HepG2 (cell line): ENCODE results near the gene PMM2. TPM values are rescaled to one million over a fixed set of nuclear protein-coding genes. Genes with fewer than 3 reads are reported as not detected.

Experiments
- ATF7-NPFF ChIP-seq: sonication (generic); formaldehyde crosslinking; IDR thresholded peaks from 2 replicates; pipeline ENCODE4 v1.8.1; 2023; ENCODE audit warnings: mild to moderate bottlenecking, low read depth, missing genetic modification reagents, moderate library complexity
- CC2D1A ChIP-seq: sonication (generic); formaldehyde crosslinking; IDR thresholded peaks from 2 replicates; pipeline ENCODE4 v1.8.1; 2023; ENCODE audit warnings: mild to moderate bottlenecking, missing genetic modification reagents
- CENPT ChIP-seq: sonication (generic); formaldehyde crosslinking; IDR thresholded peaks from 2 replicates; pipeline ENCODE4 v1.8.0; 2022; ENCODE audit warnings: low read depth, mild to moderate bottlenecking, moderate library complexity, missing genetic modification reagents
- DNMT3B ChIP-seq: conservative IDR thresholded peaks from 2 replicates; pipeline ENCODE4 v1.6.1; 2016; ENCODE audit warnings: missing biosample characterization, control low read depth
- ETV6 ChIP-seq: sonication (generic); formaldehyde crosslinking; conservative IDR thresholded peaks from 2 replicates; pipeline ENCODE4 v1.4.0; 2020; ENCODE audit warnings: missing genetic modification reagents
- GPN1 ChIP-seq: sonication (generic); formaldehyde crosslinking; IDR thresholded peaks from 2 replicates; pipeline ENCODE4 v1.5.1; 2020; ENCODE audit warnings: missing genetic modification reagents, borderline replicate concordance
- HDAC2 ChIP-seq: sonication (generic); formaldehyde crosslinking; IDR thresholded peaks from 2 replicates; pipeline ENCODE4 v1.4.0; 2020; ENCODE audit warnings: missing genetic modification reagents
- HMG20B ChIP-seq: conservative IDR thresholded peaks from 2 replicates; pipeline ENCODE4 v1.6.1; 2016; ENCODE audit warnings: missing genetic modification reagents, missing compliant biosample characterization
- PHF21A ChIP-seq: sonication (generic); formaldehyde crosslinking; IDR thresholded peaks from 2 replicates; pipeline ENCODE4 v1.5.0; 2020; ENCODE audit warnings: mild to moderate bottlenecking, missing genetic modification reagents
- RXRB ChIP-seq: IDR thresholded peaks from 2 replicates; pipeline ENCODE4 v1.6.1; 2016; ENCODE audit warnings: borderline replicate concordance, missing genetic modification reagents, missing compliant biosample characterization
- SAP130 ChIP-seq: IDR thresholded peaks from 2 replicates; pipeline ENCODE4 v1.6.1; 2016; ENCODE audit warnings: low read depth
- SATB2 ChIP-seq: sonication (generic); formaldehyde crosslinking; IDR thresholded peaks from 2 replicates; pipeline ENCODE4 v1.5.0; 2020; ENCODE audit warnings: missing genetic modification reagents
- SMAD1 ChIP-seq: sonication (generic); formaldehyde crosslinking; IDR thresholded peaks from 2 replicates; pipeline ENCODE4 v1.4.0; 2020; ENCODE audit warnings: missing genetic modification reagents, low read depth, mild to moderate bottlenecking, borderline replicate concordance
- THYN1 ChIP-seq: sonication (generic); formaldehyde crosslinking; IDR thresholded peaks from 2 replicates; pipeline ENCODE4 v1.8.1; 2023; ENCODE audit warnings: low read depth, mild to moderate bottlenecking, moderate library complexity, missing genetic modification reagents, borderline replicate concordance
- YY1 ChIP-seq: IDR thresholded peaks from 2 replicates; pipeline ENCODE4 v1.6.1; 2011; ENCODE audit warnings: low read length, low read depth, moderate library complexity, mild to moderate bottlenecking; ENCODE audit not compliant: insufficient read depth, insufficient replicate concordance
- ZBTB21 ChIP-seq: sonication (generic); formaldehyde crosslinking; IDR thresholded peaks from 2 replicates; pipeline ENCODE4 v1.4.0; 2020; ENCODE audit warnings: missing genetic modification reagents
- ZFP37 ChIP-seq: sonication (generic); formaldehyde crosslinking; IDR thresholded peaks from 2 replicates; pipeline ENCODE4 v1.4.0; 2020; ENCODE audit warnings: missing genetic modification reagents, borderline replicate concordance
- ZNF766 ChIP-seq: sonication (generic); formaldehyde crosslinking; IDR thresholded peaks from 2 replicates; pipeline ENCODE4 v1.5.0; 2020; ENCODE audit warnings: missing genetic modification reagents, borderline replicate concordance
- ZNF772 ChIP-seq: sonication (generic); formaldehyde crosslinking; IDR thresholded peaks from 2 replicates; pipeline ENCODE4 v1.5.0; 2020; ENCODE audit warnings: mild to moderate bottlenecking, missing genetic modification reagents
- ZNF780A ChIP-seq: sonication (generic); formaldehyde crosslinking; IDR thresholded peaks from 2 replicates; pipeline ENCODE4 v1.8.0; 2022; ENCODE audit warnings: mild to moderate bottlenecking, missing genetic modification reagents, moderate library complexity
- polyA plus RNA-seq, 8 experiments: library from polyadenylated mRNA; depleted of rRNA in 3 of 8; stranded (reverse) in 7 of 8; unstranded in 1 of 8; fragments of >200 nt; fragmentation: Illumina TruSeq in 4 of 8; extraction: Trizol in 4 of 8; gene quantifications; 2 replicates each; pipeline versions ENCODE4 v1.2.1 to v1.2.3, GENCODE V29; 2011 to 2016; ENCODE audit warnings: low read depth in 4 of 8, missing spikeins in 1 of 8, mixed read lengths in 1 of 8; ENCODE audit not compliant: insufficient read depth in 1 of 8
- total RNA-seq, 5 experiments: library from RNA; depleted of rRNA; stranded (reverse); fragments of >200 nt; fragmentation: Illumina TruSeq; extraction: Trizol; gene quantifications; 2 replicates each; pipeline ENCODE4 v1.2.3, GENCODE V29; 2016; ENCODE audit warnings: low read depth in 1 of 5
- TF ChIP-seq, protein P1 (sequence below): sonication (generic); formaldehyde crosslinking; IDR thresholded peaks from 2 replicates; pipeline ENCODE4 v1.8.0; 2022; ENCODE audit warnings: mild to moderate bottlenecking, missing genetic modification reagents, moderate library complexity
- TF ChIP-seq, protein P2 (sequence below): sonication (generic); formaldehyde crosslinking; IDR thresholded peaks from 2 replicates; pipeline ENCODE4 v1.5.0; 2020; ENCODE audit warnings: missing genetic modification reagents
- TF ChIP-seq, protein P3 (sequence below): IDR thresholded peaks from 2 replicates; pipeline ENCODE4 v1.6.1; 2016; ENCODE audit warnings: low read depth, control low read depth
- TF ChIP-seq, protein P4 (sequence below): sonication (generic); formaldehyde crosslinking; IDR thresholded peaks from 2 replicates; pipeline ENCODE4 v1.5.0; 2020; ENCODE audit warnings: missing genetic modification reagents
- TF ChIP-seq, protein P5 (sequence below): sonication (generic); formaldehyde crosslinking; IDR thresholded peaks from 2 replicates; pipeline ENCODE4 v1.5.0; 2020; ENCODE audit warnings: missing genetic modification reagents

The PMM2 gene
- total and polyA plus RNA-seq, 2 of the 13 experiments (the other 11 are each of a cell fraction or from before 2014, with no cell fraction given) = 52.2 to 93.7 TPM

DNA sequence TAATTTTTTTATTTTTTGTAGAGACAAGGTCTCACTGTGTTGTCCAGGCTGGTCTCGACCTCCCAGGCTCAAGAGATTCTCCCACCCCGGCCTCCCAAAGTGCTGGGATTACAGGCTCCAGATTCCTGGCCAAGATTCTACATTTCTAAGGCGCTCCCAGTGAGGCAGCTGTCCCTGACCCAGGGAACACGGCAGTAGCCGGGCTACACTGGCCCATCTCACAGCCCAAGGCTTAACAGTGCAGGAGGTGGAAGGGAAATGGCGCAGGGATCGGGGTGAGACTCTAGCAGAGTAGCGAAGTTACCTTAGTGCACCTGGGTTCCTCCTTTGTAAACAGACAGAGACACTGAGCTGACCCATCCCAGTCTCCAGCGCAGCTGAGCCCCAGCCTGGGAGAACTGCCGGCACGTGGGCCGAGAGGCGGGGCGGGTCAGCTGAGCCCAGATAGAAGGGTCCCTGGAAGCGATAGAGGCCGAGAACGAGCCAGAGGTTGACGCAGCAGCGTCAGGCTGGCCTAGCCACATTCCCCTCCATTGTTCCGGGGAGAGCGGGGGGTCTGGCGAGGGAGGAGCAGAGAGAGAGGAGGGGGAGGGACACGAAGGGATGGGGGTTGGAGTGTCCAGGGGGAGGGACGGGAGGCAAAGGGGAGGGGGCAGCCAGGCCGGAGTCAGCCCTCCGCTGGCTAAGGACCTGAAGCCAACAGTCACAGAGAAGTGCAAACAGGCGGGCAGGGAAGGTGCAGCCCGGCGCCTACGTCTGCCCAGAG, 68.7 kb downstream of the PMM2 start (continued):
- TF ChIP-seq HMG20B (CRISPR knock-in tag) (0 out of 2 replicates have a peak, but pooled peaks have one; percentile 34), YY1 (no peak), GPN1 (no peak), THYN1 (no peak), CC2D1A (CRISPR knock-in tag) (0 out of 2 replicates have a peak, but pooled peaks have one; percentile 84), CENPT (CRISPR knock-in tag) (no peak), ZNF766 (CRISPR knock-in tag) (0 out of 2 replicates have a peak, but pooled peaks have one; percentile 32), ETV6 (CRISPR knock-in tag) (peak; percentile 23; the same call in 1 of the 2 replicates), HDAC2 (CRISPR knock-in tag) (peak; percentile 74), ZBTB21 (CRISPR knock-in tag) (no peak), RXRB (CRISPR knock-in tag) (peak; percentile 62), DNMT3B (CRISPR knock-in tag) (peak; percentile 95), ZFP37 (peak; percentile 13; the same call in 1 of the 2 replicates), ZNF772 (CRISPR knock-in tag) (peak; percentile 86; the same call in 1 of the 2 replicates), ZNF780A (CRISPR knock-in tag) (no peak), SMAD1 (CRISPR knock-in tag) (no peak), SAP130 (CRISPR knock-in tag) (peak; percentile 98), ATF7-NPFF (CRISPR knock-in tag) (peak; percentile 94), SATB2 (CRISPR knock-in tag) (0 out of 2 replicates have a peak, but pooled peaks have one; percentile 7), PHF21A (CRISPR knock-in tag) (peak; percentile 58)
- TF ChIP-seq, protein P1, sequence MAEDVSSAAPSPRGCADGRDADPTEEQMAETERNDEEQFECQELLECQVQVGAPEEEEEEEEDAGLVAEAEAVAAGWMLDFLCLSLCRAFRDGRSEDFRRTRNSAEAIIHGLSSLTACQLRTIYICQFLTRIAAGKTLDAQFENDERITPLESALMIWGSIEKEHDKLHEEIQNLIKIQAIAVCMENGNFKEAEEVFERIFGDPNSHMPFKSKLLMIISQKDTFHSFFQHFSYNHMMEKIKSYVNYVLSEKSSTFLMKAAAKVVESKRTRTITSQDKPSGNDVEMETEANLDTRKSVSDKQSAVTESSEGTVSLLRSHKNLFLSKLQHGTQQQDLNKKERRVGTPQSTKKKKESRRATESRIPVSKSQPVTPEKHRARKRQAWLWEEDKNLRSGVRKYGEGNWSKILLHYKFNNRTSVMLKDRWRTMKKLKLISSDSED (CRISPR knock-in tag) = no peak
- TF ChIP-seq, protein P2, sequence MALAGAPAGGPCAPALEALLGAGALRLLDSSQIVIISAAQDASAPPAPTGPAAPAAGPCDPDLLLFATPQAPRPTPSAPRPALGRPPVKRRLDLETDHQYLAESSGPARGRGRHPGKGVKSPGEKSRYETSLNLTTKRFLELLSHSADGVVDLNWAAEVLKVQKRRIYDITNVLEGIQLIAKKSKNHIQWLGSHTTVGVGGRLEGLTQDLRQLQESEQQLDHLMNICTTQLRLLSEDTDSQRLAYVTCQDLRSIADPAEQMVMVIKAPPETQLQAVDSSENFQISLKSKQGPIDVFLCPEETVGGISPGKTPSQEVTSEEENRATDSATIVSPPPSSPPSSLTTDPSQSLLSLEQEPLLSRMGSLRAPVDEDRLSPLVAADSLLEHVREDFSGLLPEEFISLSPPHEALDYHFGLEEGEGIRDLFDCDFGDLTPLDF = no peak
- TF ChIP-seq, protein P3, sequence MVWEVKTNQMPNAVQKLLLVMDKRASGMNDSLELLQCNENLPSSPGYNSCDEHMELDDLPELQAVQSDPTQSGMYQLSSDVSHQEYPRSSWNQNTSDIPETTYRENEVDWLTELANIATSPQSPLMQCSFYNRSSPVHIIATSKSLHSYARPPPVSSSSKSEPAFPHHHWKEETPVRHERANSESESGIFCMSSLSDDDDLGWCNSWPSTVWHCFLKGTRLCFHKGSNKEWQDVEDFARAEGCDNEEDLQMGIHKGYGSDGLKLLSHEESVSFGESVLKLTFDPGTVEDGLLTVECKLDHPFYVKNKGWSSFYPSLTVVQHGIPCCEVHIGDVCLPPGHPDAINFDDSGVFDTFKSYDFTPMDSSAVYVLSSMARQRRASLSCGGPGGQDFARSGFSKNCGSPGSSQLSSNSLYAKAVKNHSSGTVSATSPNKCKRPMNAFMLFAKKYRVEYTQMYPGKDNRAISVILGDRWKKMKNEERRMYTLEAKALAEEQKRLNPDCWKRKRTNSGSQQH (CRISPR knock-in tag) = peak; percentile 91; the same call in 1 of the 2 replicates
- TF ChIP-seq, protein P4, sequence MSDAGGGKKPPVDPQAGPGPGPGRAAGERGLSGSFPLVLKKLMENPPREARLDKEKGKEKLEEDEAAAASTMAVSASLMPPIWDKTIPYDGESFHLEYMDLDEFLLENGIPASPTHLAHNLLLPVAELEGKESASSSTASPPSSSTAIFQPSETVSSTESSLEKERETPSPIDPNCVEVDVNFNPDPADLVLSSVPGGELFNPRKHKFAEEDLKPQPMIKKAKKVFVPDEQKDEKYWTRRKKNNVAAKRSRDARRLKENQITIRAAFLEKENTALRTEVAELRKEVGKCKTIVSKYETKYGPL = no peak
- TF ChIP-seq, protein P5, sequence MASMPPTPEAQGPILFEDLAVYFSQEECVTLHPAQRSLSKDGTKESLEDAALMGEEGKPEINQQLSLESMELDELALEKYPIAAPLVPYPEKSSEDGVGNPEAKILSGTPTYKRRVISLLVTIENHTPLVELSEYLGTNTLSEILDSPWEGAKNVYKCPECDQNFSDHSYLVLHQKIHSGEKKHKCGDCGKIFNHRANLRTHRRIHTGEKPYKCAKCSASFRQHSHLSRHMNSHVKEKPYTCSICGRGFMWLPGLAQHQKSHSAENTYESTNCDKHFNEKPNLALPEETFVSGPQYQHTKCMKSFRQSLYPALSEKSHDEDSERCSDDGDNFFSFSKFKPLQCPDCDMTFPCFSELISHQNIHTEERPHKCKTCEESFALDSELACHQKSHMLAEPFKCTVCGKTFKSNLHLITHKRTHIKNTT (CRISPR knock-in tag) = no peak
